Mesenchymal stem cell (in vitro differentiated cells and primary cell): ENCODE measurements around the gene CLEC16A.

Source experiments
- DNase-seq: peaks from one replicate; pipeline ENCODE4 v3.0.0-alpha.2; 2013
- H2AFZ ChIP-seq: one replicate; pipeline ENCODE4 v1.6.1; 2013; ENCODE audit warnings: low read depth, mild to moderate bottlenecking, control low read depth, inconsistent platforms, low read length, moderate library complexity
- H2AK5ac ChIP-seq: 2 replicates; pipeline ENCODE4 v1.6.1; 2013; ENCODE audit warnings: low read length, moderate library complexity, mild to moderate bottlenecking, inconsistent platforms; ENCODE audit not compliant: severe bottlenecking
- H2BK120ac ChIP-seq: one replicate; pipeline ENCODE4 v1.6.1; 2013; ENCODE audit warnings: low read depth, mild to moderate bottlenecking, inconsistent platforms, low read length, moderate library complexity
- H2BK12ac ChIP-seq, 2 experiments: one replicate each; pipeline ENCODE4 v1.6.1; 2013; ENCODE audit warnings: inconsistent platforms in 2 of 2, low read length in 2 of 2, mild to moderate bottlenecking in 2 of 2, moderate library complexity in 2 of 2, control low read depth in 1 of 2
- H2BK15ac ChIP-seq: one replicate; pipeline ENCODE4 v1.6.1; 2013; ENCODE audit warnings: mild to moderate bottlenecking, low read depth, inconsistent platforms; ENCODE audit not compliant: poor library complexity, severe bottlenecking
- H2BK5ac ChIP-seq: 2 replicates; pipeline ENCODE4 v1.6.1; 2013; ENCODE audit warnings: low read depth, mild to moderate bottlenecking, low read length, control low read depth, inconsistent platforms; ENCODE audit not compliant: poor library complexity, severe bottlenecking
- H3K14ac ChIP-seq, 2 experiments: one replicate each; pipeline ENCODE4 v1.6.1; 2013; ENCODE audit warnings: inconsistent platforms in 2 of 2, low read length in 2 of 2, control low read depth in 1 of 2, mild to moderate bottlenecking in 1 of 2, moderate library complexity in 1 of 2
- H3K18ac ChIP-seq, 2 experiments: one replicate each; pipeline ENCODE4 v1.6.1; 2013; ENCODE audit warnings: inconsistent platforms in 2 of 2, low read length in 2 of 2, control low read depth in 1 of 2, low read depth in 1 of 2, mild to moderate bottlenecking in 1 of 2
- H3K23ac ChIP-seq, 2 experiments: one replicate each; pipeline ENCODE4 v1.6.1; 2013; ENCODE audit warnings: inconsistent platforms in 2 of 2, low read length in 2 of 2, mild to moderate bottlenecking in 2 of 2, moderate library complexity in 2 of 2, control low read depth in 1 of 2
- H3K27ac ChIP-seq: 2 replicates; pipeline ENCODE4 v1.5.1; 2013; ENCODE audit warnings: mild to moderate bottlenecking, moderate library complexity, low read length, control low read depth, inconsistent platforms; ENCODE audit not compliant: poor library complexity, severe bottlenecking
- H3K27me3 ChIP-seq, 2 experiments: 2 replicates each; pipeline versions ENCODE4 v1.6.1 to v1.7.0; 2013; ENCODE audit warnings: low read length in 2 of 2, mild to moderate bottlenecking in 2 of 2, moderate library complexity in 2 of 2, control low read depth in 1 of 2, inconsistent platforms in 1 of 2; ENCODE audit not compliant: control insufficient read depth in 1 of 2, insufficient read depth in 1 of 2
- H3K36me3 ChIP-seq, 2 experiments: 2 replicates each; pipeline versions ENCODE4 v1.6.1 to v1.7.0; 2013; ENCODE audit warnings: low read length in 2 of 2, control low read depth in 1 of 2, inconsistent platforms in 1 of 2, low read depth in 1 of 2, mild to moderate bottlenecking in 1 of 2; ENCODE audit not compliant: insufficient read depth in 2 of 2, control insufficient read depth in 1 of 2
- H3K4ac ChIP-seq, 2 experiments: one replicate each; pipeline ENCODE4 v1.6.1; 2013; ENCODE audit warnings: inconsistent platforms in 2 of 2, low read length in 2 of 2, mild to moderate bottlenecking in 2 of 2, moderate library complexity in 2 of 2, control low read depth in 1 of 2, low read depth in 1 of 2
- H3K4me1 ChIP-seq: 2 replicates; pipeline ENCODE4 v1.6.1; 2013; ENCODE audit warnings: low read depth, low read length, control low read depth; ENCODE audit not compliant: control insufficient read depth, insufficient read depth
- H3K4me2 ChIP-seq: 2 replicates; pipeline ENCODE4 v1.6.1; 2013; ENCODE audit warnings: low read length, mild to moderate bottlenecking, inconsistent platforms; ENCODE audit not compliant: poor library complexity, severe bottlenecking
- H3K4me3 ChIP-seq, 2 experiments: 2 replicates each; pipeline versions ENCODE4 v1.5.1 to v1.7.0; 2013; ENCODE audit warnings: low read length in 2 of 2, mild to moderate bottlenecking in 2 of 2, control low read depth in 1 of 2, low read depth in 1 of 2; ENCODE audit not compliant: insufficient read depth in 1 of 2
- H3K79me1 ChIP-seq: replicated peaks from 2 replicates; pipeline ENCODE4 v1.6.1; 2013; ENCODE audit warnings: mild to moderate bottlenecking, control low read depth, low read length, inconsistent platforms; ENCODE audit not compliant: poor library complexity, severe bottlenecking
- H3K9ac ChIP-seq: 2 replicates; pipeline ENCODE4 v1.7.0; 2013; ENCODE audit warnings: mild to moderate bottlenecking, low read length, moderate library complexity
- H3K9me3 ChIP-seq: 2 replicates; pipeline ENCODE4 v1.7.0; 2013; ENCODE audit warnings: mild to moderate bottlenecking, low read length; ENCODE audit not compliant: control insufficient read depth
- H4K8ac ChIP-seq: one replicate; pipeline ENCODE4 v1.6.1; 2013; ENCODE audit warnings: inconsistent platforms, mild to moderate bottlenecking, low read length, moderate library complexity
- H4K91ac ChIP-seq: one replicate; pipeline ENCODE4 v1.6.1; 2013; ENCODE audit warnings: mild to moderate bottlenecking, low read length, inconsistent platforms
- WGBS: methylation state at CpG from one replicate; pipeline ENCODE4 v1.1.7; 2013; ENCODE audit warnings: mixed read lengths; 5-methylcytosine and 5-hydroxymethylcytosine counted together

Gene CLEC16A

GRCh38 chr16:10980813-10981212 is 36.4 kb downstream of the CLEC16A start:
- WGBS, result 93% methylated on average over 3 of the region's 3 CpGs
- H3K4me3 ChIP-seq, result no peak overlapping the region
- H3K4me2 ChIP-seq, result no peak overlapping the region
- H2BK120ac ChIP-seq, result no peak overlapping the region
- peaks cover 30 to 49% of the 10 kb centered on the region in 2 experiments for H3K36me3 ChIP-seq
- no peak overlapping the region for H3K18ac ChIP-seq
- H3K4me1 ChIP-seq, result peaks cover 4% of the 10 kb centered on the region
- DNase-seq, result no peak
- no peak overlapping the region for H3K9ac ChIP-seq
- no peaks in the 10 kb centered on the region for H3K9me3 ChIP-seq
- H2BK15ac ChIP-seq, result no peak overlapping the region
- no peak overlapping the region for H3K27ac ChIP-seq
- peaks cover 6% of the 10 kb centered on the region for H3K79me1 ChIP-seq
- no peak overlapping the region for H4K8ac ChIP-seq
- H2AK5ac ChIP-seq, result no peak overlapping the region
- no peak overlapping the region for H3K4ac ChIP-seq
- no peak overlapping the region for H4K91ac ChIP-seq
- H3K27me3 ChIP-seq, result no peaks in the 10 kb centered on the region
- no peak overlapping the region for H2BK5ac ChIP-seq
- H2AFZ ChIP-seq, result no peak overlapping the region
- H3K14ac ChIP-seq, result no peak overlapping the region
- H2BK12ac ChIP-seq, result no peak overlapping the region
- H3K23ac ChIP-seq, result no peak overlapping the region

- H3K9ac ChIP-seq, result peak overlapping the region; percentile 49
- no peak overlapping the region for H2BK120ac ChIP-seq
- H3K27me3 ChIP-seq, result no peaks in the 10 kb centered on the region
- H2AFZ ChIP-seq, result no peak overlapping the region
- H3K18ac ChIP-seq, result peak overlapping the region in 1 of 2 experiments; percentile 33
- no peak overlapping the region for H2BK15ac ChIP-seq
- H3K23ac ChIP-seq, result no peak overlapping the region
- no peak overlapping the region for H4K8ac ChIP-seq
- H3K27ac ChIP-seq, result no peak overlapping the region
- no peak overlapping the region for H3K4me2 ChIP-seq
- peaks cover 33 to 44% of the 10 kb centered on the region in 2 experiments for H3K36me3 ChIP-seq
- H3K4ac ChIP-seq, result no peak overlapping the region
- H3K4me1 ChIP-seq, result peaks cover 4% of the 10 kb centered on the region
- H2AK5ac ChIP-seq, result no peak overlapping the region
- no peak for DNase-seq
- peak overlapping the region in 1 of 2 experiments; percentile 70 for H2BK12ac ChIP-seq
- H3K79me1 ChIP-seq, result peaks cover 6% of the 10 kb centered on the region
- H3K9me3 ChIP-seq, result no peaks in the 10 kb centered on the region
- no peak overlapping the region for H2BK5ac ChIP-seq
- no peak overlapping the region for H4K91ac ChIP-seq
- H3K14ac ChIP-seq, result no peak overlapping the region
- H3K4me3 ChIP-seq, result peak overlapping the region in 1 of 2 experiments; percentile 25
- WGBS, result 87% methylated on average over 4 of the region's 4 CpGs
These were observed 37.4 kb downstream of the CLEC16A start for GRCh38 chr16:10981697-10982216.

GRCh38 chr16:10982465-10983150 is 38.2 kb downstream of the CLEC16A start:
- no peak overlapping the region for H3K27ac ChIP-seq
- no peak overlapping the region for H4K8ac ChIP-seq
- no peak overlapping the region for H2AK5ac ChIP-seq
- H3K4me3 ChIP-seq, result peak overlapping the region in 1 of 2 experiments; percentile 25
- no peak overlapping the region for H2AFZ ChIP-seq
- peaks cover 2% of the 10 kb centered on the region for H3K4me1 ChIP-seq
- H3K4ac ChIP-seq, result no peak overlapping the region
- H3K4me2 ChIP-seq, result no peak overlapping the region
- peaks cover 27 to 37% of the 10 kb centered on the region in 2 experiments for H3K36me3 ChIP-seq
- H3K14ac ChIP-seq, result no peak overlapping the region
- peak overlapping the region; percentile 23 for H4K91ac ChIP-seq
- H2BK12ac ChIP-seq, result peak overlapping the region in 1 of 2 experiments; percentile 37
- no peak overlapping the region for H2BK5ac ChIP-seq
- peak; percentile 35 for DNase-seq
- peak overlapping the region; percentile 49 for H3K9ac ChIP-seq
- no peak overlapping the region for H3K18ac ChIP-seq
- H2BK120ac ChIP-seq, result no peak overlapping the region
- peaks cover 3% of the 10 kb centered on the region for H3K79me1 ChIP-seq
- no peak overlapping the region for H2BK15ac ChIP-seq
- H3K9me3 ChIP-seq, result no peaks in the 10 kb centered on the region
- no peaks in the 10 kb centered on the region for H3K27me3 ChIP-seq
- WGBS, result 82% methylated on average over 14 of the region's 15 CpGs
- H3K23ac ChIP-seq, result no peak overlapping the region

DNA sequence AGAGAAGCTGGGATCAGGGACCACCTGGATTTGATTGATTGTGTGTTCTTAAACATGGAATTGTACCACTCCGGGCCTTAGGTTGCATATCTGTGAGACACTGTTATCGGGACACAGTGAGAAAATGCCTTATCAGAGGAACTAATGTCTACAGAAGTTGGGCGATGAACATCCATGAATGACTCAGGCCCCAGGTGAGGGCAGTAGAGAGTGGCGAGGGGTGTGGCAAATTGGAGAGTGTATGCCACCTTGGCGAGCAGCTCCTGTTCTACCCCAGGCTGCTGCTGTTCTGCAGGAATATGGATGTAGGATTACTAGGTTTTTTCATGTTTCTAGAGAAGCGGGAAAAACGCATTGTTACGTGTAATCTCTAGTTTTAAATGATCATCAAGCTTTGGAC is 38.8 kb downstream of the CLEC16A start:
- no peak overlapping the region for H3K4ac ChIP-seq
- no peak overlapping the region for H2AFZ ChIP-seq
- H4K91ac ChIP-seq, result no peak overlapping the region

More for the DNA sequence above, 38.8 kb downstream of the CLEC16A start:
- Histone ChIP-seq H3K23ac (no peak overlapping the region), H2BK15ac (peak overlapping the region; percentile 21), H3K4me1 (peaks cover 2% of the 10 kb centered on the region), H3K27ac (no peak overlapping the region), H3K79me1 (peaks cover 4% of the 10 kb centered on the region), H2BK5ac (no peak overlapping the region), H3K4me2 (no peak overlapping the region), H3K18ac (no peak overlapping the region), H4K8ac (no peak overlapping the region), H3K4me3 (peak overlapping the region in 1 of 2 experiments; percentile 25), H2BK12ac (peak overlapping the region in 1 of 2 experiments; percentile 40), H3K9ac (peak overlapping the region; percentile 49), H3K14ac (no peak overlapping the region), H2AK5ac (no peak overlapping the region), H2BK120ac (no peak overlapping the region), H3K36me3 (peaks cover 27 to 34% of the 10 kb centered on the region in 2 experiments), H3K9me3 (no peaks in the 10 kb centered on the region), H3K27me3 (no peaks in the 10 kb centered on the region)
- no peak for DNase-seq
- 97% methylated on average over 8 of the region's 8 CpGs for WGBS
